Measurements from ENCODE around the gene RGR.

GRCh38 chr10:84263716-84264115, 18.9 kb downstream of the RGR start:
- TF ChIP-seq, protein P1, sequence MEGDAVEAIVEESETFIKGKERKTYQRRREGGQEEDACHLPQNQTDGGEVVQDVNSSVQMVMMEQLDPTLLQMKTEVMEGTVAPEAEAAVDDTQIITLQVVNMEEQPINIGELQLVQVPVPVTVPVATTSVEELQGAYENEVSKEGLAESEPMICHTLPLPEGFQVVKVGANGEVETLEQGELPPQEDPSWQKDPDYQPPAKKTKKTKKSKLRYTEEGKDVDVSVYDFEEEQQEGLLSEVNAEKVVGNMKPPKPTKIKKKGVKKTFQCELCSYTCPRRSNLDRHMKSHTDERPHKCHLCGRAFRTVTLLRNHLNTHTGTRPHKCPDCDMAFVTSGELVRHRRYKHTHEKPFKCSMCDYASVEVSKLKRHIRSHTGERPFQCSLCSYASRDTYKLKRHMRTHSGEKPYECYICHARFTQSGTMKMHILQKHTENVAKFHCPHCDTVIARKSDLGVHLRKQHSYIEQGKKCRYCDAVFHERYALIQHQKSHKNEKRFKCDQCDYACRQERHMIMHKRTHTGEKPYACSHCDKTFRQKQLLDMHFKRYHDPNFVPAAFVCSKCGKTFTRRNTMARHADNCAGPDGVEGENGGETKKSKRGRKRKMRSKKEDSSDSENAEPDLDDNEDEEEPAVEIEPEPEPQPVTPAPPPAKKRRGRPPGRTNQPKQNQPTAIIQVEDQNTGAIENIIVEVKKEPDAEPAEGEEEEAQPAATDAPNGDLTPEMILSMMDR (IDR thresholded peaks at IDR 0.05; ENCODE audit: low read length), result no peak
- TF ChIP-seq EZH2 (IDR thresholded peaks at IDR 0.05; ENCODE audit: borderline replicate concordance, low read length), result no peak
